ENCODE data around the gene ASPSCR1. TPM values are rescaled to one million over a fixed set of nuclear protein-coding genes. Genes with fewer than 3 reads are reported as not detected.

The ASPSCR1 gene
- total and polyA plus RNA-seq, 2 of the 13 experiments (the other 11 are each of a cell fraction or from before 2014, with no cell fraction given): 274 to 314 TPM

DNA sequence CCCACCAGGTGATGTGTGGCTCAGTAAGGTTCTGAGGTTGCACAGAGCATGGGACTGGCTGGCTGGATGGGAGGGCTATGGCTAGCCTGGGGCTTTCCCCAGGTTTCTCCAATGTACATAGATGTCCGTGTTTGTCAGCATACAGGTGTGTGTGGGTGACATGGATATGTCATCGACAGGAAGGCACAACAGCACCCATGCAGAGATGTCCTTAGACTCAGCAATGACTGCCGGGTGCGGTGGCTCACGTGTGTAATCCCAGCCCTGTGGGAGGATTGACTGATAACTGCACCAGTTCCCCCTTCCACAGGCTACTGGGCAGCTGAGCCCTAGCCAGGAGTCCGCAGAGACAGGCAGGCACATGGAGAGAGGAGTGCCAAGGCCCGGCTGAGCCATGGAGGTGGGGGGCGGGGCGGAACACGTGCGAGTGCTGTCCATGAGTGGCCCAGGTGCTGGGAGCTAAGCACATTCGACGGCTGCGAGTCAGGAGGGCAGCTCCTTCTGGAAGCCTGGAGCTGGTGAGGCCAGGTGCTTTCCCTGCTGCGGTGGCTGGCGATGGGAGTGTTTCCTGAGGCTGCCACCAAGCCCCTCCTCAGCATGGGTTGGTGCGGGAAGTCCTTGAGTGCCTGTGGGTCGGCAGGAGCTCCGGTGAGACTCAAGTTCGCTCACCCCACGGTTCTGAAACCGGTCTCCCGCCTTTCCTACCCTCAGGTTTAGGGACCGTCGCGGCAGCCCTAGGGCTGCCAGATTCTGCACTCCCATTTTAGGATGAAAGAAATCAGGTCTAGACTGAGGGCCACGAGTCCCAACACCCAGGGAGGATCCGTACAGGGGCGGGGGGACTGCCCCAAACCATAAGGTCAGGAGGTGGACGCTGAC lies 858 bp upstream of the ASPSCR1 start (continued):
- TF ChIP-seq, protein P1, sequence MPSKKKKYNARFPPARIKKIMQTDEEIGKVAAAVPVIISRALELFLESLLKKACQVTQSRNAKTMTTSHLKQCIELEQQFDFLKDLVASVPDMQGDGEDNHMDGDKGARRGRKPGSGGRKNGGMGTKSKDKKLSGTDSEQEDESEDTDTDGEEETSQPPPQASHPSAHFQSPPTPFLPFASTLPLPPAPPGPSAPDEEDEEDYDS (CRISPR knock-in tag; IDR thresholded peaks at IDR 0.05): no peak
- peak; percentile 48 for TF ChIP-seq XRCC5 (optimal IDR thresholded peaks at IDR 0.05; ENCODE audit: low read length)
- TF ChIP-seq ZNF713 (CRISPR knock-in tag; IDR thresholded peaks at IDR 0.05): no peak
- no peak for TF ChIP-seq ZNF180 (CRISPR knock-in tag; IDR thresholded peaks at IDR 0.05; ENCODE audit: borderline replicate concordance, low read depth)
- 0 out of 2 replicates have a peak, but pooled peaks have one; percentile 48 for TF ChIP-seq ZNF589 (CRISPR knock-in tag; conservative IDR thresholded peaks at IDR 0.05)
- 0 out of 2 replicates have a peak, but pooled peaks have one; percentile 27 for TF ChIP-seq BORCS8-MEF2B (CRISPR knock-in tag; IDR thresholded peaks at IDR 0.05)
- no peak for TF ChIP-seq ZNF607 (CRISPR knock-in tag; IDR thresholded peaks at IDR 0.05; ENCODE audit: borderline replicate concordance)
- TF ChIP-seq ZFYVE20 (CRISPR knock-in tag; IDR thresholded peaks at IDR 0.05; ENCODE audit: borderline replicate concordance, low read depth): peak; percentile 77; the same call in 1 of the 2 replicates
- TF ChIP-seq HCFC1 (IDR thresholded peaks at IDR 0.05; ENCODE audit: low read depth, low read length): no peak
- TF ChIP-seq, protein P2, sequence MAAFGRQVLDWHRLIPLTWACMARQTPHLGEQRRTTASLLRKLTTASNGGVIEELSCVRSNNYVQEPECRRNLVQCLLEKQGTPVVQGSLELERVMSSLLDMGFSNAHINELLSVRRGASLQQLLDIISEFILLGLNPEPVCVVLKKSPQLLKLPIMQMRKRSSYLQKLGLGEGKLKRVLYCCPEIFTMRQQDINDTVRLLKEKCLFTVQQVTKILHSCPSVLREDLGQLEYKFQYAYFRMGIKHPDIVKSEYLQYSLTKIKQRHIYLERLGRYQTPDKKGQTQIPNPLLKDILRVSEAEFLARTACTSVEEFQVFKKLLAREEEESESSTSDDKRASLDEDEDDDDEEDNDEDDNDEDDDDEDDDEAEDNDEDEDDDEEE (CRISPR knock-in tag; IDR thresholded peaks at IDR 0.05): no peak
- TF ChIP-seq ZSCAN21 (CRISPR knock-in tag; IDR thresholded peaks at IDR 0.05; ENCODE audit: borderline replicate concordance): peak; percentile 63; the same call in 1 of the 2 replicates
- peak; percentile 55; the same call in 1 of the 2 replicates for TF ChIP-seq MTA1 (CRISPR knock-in tag; IDR thresholded peaks at IDR 0.05; ENCODE audit: borderline replicate concordance)
- 0 out of 2 replicates have a peak, but pooled peaks have one; percentile 28 for TF ChIP-seq HOXA9 (CRISPR knock-in tag; IDR thresholded peaks at IDR 0.05; ENCODE audit: borderline replicate concordance)
